ENCODE measurements around the gene DNAJB6.

GRCh38 chr7:157361537-157361936, 24.7 kb downstream of the DNAJB6 start:
- TF ChIP-seq CTCF (IDR thresholded peaks at IDR 0.05) (no peak), ZFX (IDR thresholded peaks at IDR 0.05; ENCODE audit: borderline replicate concordance) (no peak)

Measured in 22Rv1 (cell line).